ENCODE measurements around the gene EIF4G1. TPM values are rescaled to one million over a fixed set of nuclear protein-coding genes. Genes with fewer than 3 reads are reported as not detected.
"Not testable (repeated sequence)": the region's sequence is repeated elsewhere in the genome, so short reads cannot be mapped to it uniquely, and the experiment has no call there.

Gene EIF4G1
- total RNA-seq (100 to 1,000 TPM; 231 to 600 (median 356) TPM), polyA plus RNA-seq (100 to 1,000 TPM; 248 to 411 (median 268) TPM)
- long read RNA-seq, donor 1, transcript EIF4G1-232 (4 exons, 573 nt): major isoform, 6 of 62 reads
- long read RNA-seq, donor 1, partial matches to known transcripts: 50 of 62 reads
- long read RNA-seq, donor 1, other reads (novel, unspliced or antisense): 0 of 62 reads
- long read RNA-seq, donor 2, full-length matches to known transcripts: 10 of 70 reads
- long read RNA-seq, donor 2, partial matches to known transcripts: 60 of 70 reads
- long read RNA-seq, donor 2, other reads (novel, unspliced or antisense): 0 of 70 reads
- long read RNA-seq, donor 3, full-length matches to known transcripts: 11 of 59 reads
- long read RNA-seq, donor 3, partial matches to known transcripts: 48 of 59 reads
- long read RNA-seq, donor 3, other reads (novel, unspliced or antisense): 0 of 59 reads
- long read RNA-seq, donor 4, full-length matches to known transcripts: 1 of 63 reads
- long read RNA-seq, donor 4, partial matches to known transcripts: 42 of 63 reads
- long read RNA-seq, donor 4, other reads (novel, unspliced or antisense): 20 of 63 reads
- long read RNA-seq, donor 5, full-length matches to known transcripts: 43 of 227 reads
- long read RNA-seq, donor 5, partial matches to known transcripts: 154 of 227 reads
- long read RNA-seq, donor 5, other reads (novel, unspliced or antisense): 30 of 227 reads
- long read RNA-seq, donor 6, partial matches to known transcripts: 29 of 41 reads
- long read RNA-seq, donor 6, other reads (novel, unspliced or antisense): 12 of 41 reads
- long read RNA-seq, donor 7, partial matches to known transcripts: 77 of 82 reads
- long read RNA-seq, donor 7, other reads (novel, unspliced or antisense): 0 of 82 reads
- long read RNA-seq, donor 8, full-length matches to known transcripts: 11 of 164 reads
- long read RNA-seq, donor 8, partial matches to known transcripts: 153 of 164 reads
- long read RNA-seq, donor 8, other reads (novel, unspliced or antisense): 0 of 164 reads
- long read RNA-seq, donor 9, partial matches to known transcripts: 23 of 26 reads
- long read RNA-seq, donor 9, other reads (novel, unspliced or antisense): 0 of 26 reads
- long read RNA-seq, donor 10, full-length matches to known transcripts: 7 of 68 reads
- long read RNA-seq, donor 10, partial matches to known transcripts: 61 of 68 reads
- long read RNA-seq, donor 10, other reads (novel, unspliced or antisense): 0 of 68 reads

- H3K27ac ChIP-seq: peak within 1 kb of the TSS; percentile 94 to 100 (median 96)
- peak; percentile 94 to 97 (median 96) for DNase-seq
- peaks cover 33 to 40% of the 10 kb centered on the region in 2 donors for H3K4me1 ChIP-seq (replicated peaks in 1 of 2)
- peaks cover 0 to 25% of the 10 kb centered on the region in 2 donors for H3K36me3 ChIP-seq (replicated peaks in 1 of 2)
- whole genome bisulfite sequencing, 4 donors: 0 to 1% (median 0%) methylated on average over 2 to 40 of the region's 40 CpGs
- TF ChIP-seq POLR2A (IDR thresholded peaks at IDR 0.05): peak in 1 of 2 donors; percentile 88
- TF ChIP-seq CTCF (IDR thresholded peaks at IDR 0.05): no peak
- no peaks in the 10 kb centered on the region for H3K27me3 ChIP-seq
- peak within 1 kb of the TSS; percentile 49 to 99 (median 92) for H3K4me3 ChIP-seq
- no peaks in the 10 kb centered on the region for H3K9me3 ChIP-seq (replicated peaks in 1 of 3)
- intact Hi-C loops (cut with DNase I): no loop called here
These were observed at the start of gene EIF4G1 for GRCh38 chr3:184314363-184314699. EIF4G1 (plus strand) TSS chr3:184314606; CDS start chr3:184315797, 1,191 bp downstream.

GRCh38 chr3:184267249-184267648, 47.2 kb upstream of the EIF4G1 start:
- H3K9me3 ChIP-seq (replicated peaks in 1 of 3); intact Hi-C loops (cut with DNase I); H3K27ac ChIP-seq; H3K27me3 ChIP-seq; H3K4me1 ChIP-seq (replicated peaks in 1 of 2); DNase-seq; H3K36me3 ChIP-seq (replicated peaks in 1 of 2); H3K4me3 ChIP-seq: not testable (repeated sequence)
- WGBS, 4 donors: 92 to 95% (median 92%) methylated on average over 1 of the region's 1 CpG

GRCh38 chr3:184272269-184272668, 42.1 kb upstream of the EIF4G1 start:
- H3K4me1 ChIP-seq (replicated peaks in 1 of 2): no peaks in the 10 kb centered on the region
- H3K27ac ChIP-seq: no peak overlapping the region
- no peaks in the 10 kb centered on the region for H3K36me3 ChIP-seq (replicated peaks in 1 of 2)
- intact Hi-C loops (cut with DNase I): no loop called here
- H3K9me3 ChIP-seq (replicated peaks in 1 of 3): no peaks in the 10 kb centered on the region
- no peak for DNase-seq
- TF ChIP-seq POLR2A (IDR thresholded peaks at IDR 0.05) (no peak), CTCF (IDR thresholded peaks at IDR 0.05) (no peak)
- peaks cover 6% of the 10 kb centered on the region for H3K27me3 ChIP-seq
- 40 to 64% (median 50%) methylated on average over 1 of the region's 1 CpG for WGBS, 4 donors
- no peak overlapping the region for H3K4me3 ChIP-seq

- intact Hi-C loops (cut with DNase I): no loop called here
- no peaks in the 10 kb centered on the region for H3K36me3 ChIP-seq (replicated peaks in 1 of 2)
- no peaks in the 10 kb centered on the region for H3K4me1 ChIP-seq (replicated peaks in 1 of 2)
- no peak overlapping the region for H3K4me3 ChIP-seq
- peak overlapping the region in 1 of 5 donors; percentile 73 for H3K27ac ChIP-seq
- 71 to 74% (median 73%) methylated on average over 8 to 12 of the region's 12 CpGs for WGBS, 4 donors
- DNase-seq: no peak
- no peaks in the 10 kb centered on the region for H3K9me3 ChIP-seq (replicated peaks in 1 of 3)
- TF ChIP-seq CTCF (IDR thresholded peaks at IDR 0.05): no peak
- TF ChIP-seq POLR2A (IDR thresholded peaks at IDR 0.05): no peak
- H3K27me3 ChIP-seq: peaks cover 6% of the 10 kb centered on the region
These were observed 39.1 kb upstream of the EIF4G1 start for GRCh38 chr3:184275381-184275701.
